ENCODE measurements around the gene SHISA6.
A peak's percentile ranks its signal among the peaks of the same experiment; 100 is the strongest.

SHISA6 gene

DNA sequence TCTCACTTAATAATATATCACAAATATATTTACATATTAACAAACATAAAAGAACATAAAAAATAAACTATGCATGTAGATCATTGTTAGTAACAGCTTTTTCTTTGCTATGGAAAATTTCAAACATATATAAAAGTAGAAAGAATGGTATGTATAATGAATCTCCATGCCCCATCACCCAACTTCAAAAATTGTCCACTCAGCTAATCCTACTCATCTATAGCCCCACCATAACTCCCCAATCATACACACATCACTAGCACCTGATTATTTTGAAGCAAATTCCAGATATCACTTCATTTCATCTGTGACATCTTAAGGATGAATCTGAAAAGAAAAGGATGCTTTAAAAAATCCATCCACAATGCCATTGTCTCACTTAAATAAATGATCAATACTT, 46.8 kb downstream of the SHISA6 start:
- TF ChIP-seq, protein P1, sequence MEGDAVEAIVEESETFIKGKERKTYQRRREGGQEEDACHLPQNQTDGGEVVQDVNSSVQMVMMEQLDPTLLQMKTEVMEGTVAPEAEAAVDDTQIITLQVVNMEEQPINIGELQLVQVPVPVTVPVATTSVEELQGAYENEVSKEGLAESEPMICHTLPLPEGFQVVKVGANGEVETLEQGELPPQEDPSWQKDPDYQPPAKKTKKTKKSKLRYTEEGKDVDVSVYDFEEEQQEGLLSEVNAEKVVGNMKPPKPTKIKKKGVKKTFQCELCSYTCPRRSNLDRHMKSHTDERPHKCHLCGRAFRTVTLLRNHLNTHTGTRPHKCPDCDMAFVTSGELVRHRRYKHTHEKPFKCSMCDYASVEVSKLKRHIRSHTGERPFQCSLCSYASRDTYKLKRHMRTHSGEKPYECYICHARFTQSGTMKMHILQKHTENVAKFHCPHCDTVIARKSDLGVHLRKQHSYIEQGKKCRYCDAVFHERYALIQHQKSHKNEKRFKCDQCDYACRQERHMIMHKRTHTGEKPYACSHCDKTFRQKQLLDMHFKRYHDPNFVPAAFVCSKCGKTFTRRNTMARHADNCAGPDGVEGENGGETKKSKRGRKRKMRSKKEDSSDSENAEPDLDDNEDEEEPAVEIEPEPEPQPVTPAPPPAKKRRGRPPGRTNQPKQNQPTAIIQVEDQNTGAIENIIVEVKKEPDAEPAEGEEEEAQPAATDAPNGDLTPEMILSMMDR (conservative IDR thresholded peaks at IDR 0.05; ENCODE audit: low read depth, low read length), result no peak
- H3K4me3 ChIP-seq (ENCODE audit: low read length), result no peak overlapping the region
- no peak for DNase-seq (ENCODE audit: low read depth)

- no peak for DNase-seq (ENCODE audit: low read depth)
- TF ChIP-seq, protein P1 (conservative IDR thresholded peaks at IDR 0.05; ENCODE audit: low read depth, low read length), result no peak
- H3K4me3 ChIP-seq (ENCODE audit: low read length), result no peak overlapping the region
These were observed 49.8 kb downstream of the SHISA6 start for GRCh38 chr17:11290814-11291213.

GRCh38 chr17:11292491-11292890, 51.5 kb downstream of the SHISA6 start:
- TF ChIP-seq, protein P1 (conservative IDR thresholded peaks at IDR 0.05; ENCODE audit: low read depth, low read length), result no peak
- no peak overlapping the region for H3K4me3 ChIP-seq (ENCODE audit: low read length)
- no peak for DNase-seq (ENCODE audit: low read depth)

GRCh38 chr17:11293480-11293879, 52.5 kb downstream of the SHISA6 start:
- no peak for DNase-seq (ENCODE audit: low read depth)
- TF ChIP-seq, protein P1 (conservative IDR thresholded peaks at IDR 0.05; ENCODE audit: low read depth, low read length), result no peak
- no peak overlapping the region for H3K4me3 ChIP-seq (ENCODE audit: low read length)

DNA sequence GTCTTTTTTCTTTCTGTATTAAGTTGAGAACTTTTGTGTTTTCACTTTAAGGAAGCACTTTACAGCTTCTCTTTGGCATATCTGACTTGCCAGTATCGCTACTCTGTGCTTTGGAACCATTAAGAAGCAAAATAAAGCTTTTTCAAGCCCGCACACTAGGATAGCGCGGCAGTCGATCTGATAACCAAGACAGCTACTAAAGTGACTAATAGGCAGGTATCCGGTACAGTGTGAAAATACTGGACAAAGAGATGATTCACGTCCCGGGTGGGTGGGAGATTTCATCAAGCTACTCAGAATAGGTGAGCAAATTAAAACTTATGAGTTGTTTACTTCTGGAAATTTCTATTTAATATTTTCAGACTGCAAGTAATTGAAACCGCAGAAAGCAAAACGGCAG, 53.8 kb downstream of the SHISA6 start:
- TF ChIP-seq, protein P1 (conservative IDR thresholded peaks at IDR 0.05; ENCODE audit: low read depth, low read length), result no peak
- DNase-seq (ENCODE audit: low read depth), result no peak

DNA sequence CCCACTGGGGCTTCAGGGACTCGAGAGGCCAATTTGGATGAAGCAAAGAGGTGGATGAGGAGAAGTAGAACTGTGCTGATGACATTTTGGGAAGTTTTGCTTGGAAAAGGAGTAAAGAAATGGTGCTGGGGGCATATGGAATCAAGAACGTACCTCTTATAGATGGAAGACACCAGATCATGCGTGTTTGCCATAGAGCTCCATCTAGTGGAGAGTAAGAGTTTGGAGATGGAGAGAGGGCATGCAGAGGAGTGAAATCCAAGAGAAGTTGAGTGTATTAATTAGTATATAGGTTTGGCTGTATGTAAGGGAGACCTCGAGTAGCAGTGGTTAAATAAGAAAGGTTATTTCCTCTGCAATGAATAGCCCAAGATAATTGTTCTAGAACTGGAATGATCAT, 56.0 kb downstream of the SHISA6 start:
- DNase-seq (ENCODE audit: low read depth), result no peak
- no peak overlapping the region for H3K4me3 ChIP-seq (ENCODE audit: low read length)
- TF ChIP-seq, protein P1 (conservative IDR thresholded peaks at IDR 0.05; ENCODE audit: low read depth, low read length), result peak; percentile 3

More for the DNA sequence above, 53.8 kb downstream of the SHISA6 start:
- no peak overlapping the region for H3K4me3 ChIP-seq (ENCODE audit: low read length)

DNA sequence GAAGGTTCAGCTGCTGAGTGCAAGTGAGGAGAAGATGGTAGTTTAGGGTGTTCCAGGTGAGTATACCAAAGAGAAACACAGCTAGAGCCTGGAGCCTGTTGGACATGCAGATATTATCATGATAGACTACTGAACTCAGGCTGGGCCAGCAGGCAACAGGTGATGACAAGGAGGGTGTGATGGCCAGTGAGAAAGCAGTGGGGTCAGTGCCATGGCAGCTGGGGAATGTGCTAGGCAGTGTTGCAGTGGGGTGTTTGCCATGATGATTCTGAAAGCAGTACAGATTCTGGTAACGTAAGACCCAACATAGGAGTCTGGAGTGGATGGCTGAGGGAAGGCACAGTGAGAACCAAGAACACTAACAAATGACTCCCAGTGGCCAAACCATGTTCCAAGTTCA, 57.4 kb downstream of the SHISA6 start:
- TF ChIP-seq, protein P1 (conservative IDR thresholded peaks at IDR 0.05; ENCODE audit: low read depth, low read length), result no peak
- no peak for DNase-seq (ENCODE audit: low read depth)
- no peak overlapping the region for H3K4me3 ChIP-seq (ENCODE audit: low read length)
